Muscle layer of colon (tissue), 2 donors: ENCODE data around the gene A4GALT.

Experiments
- H3K27ac ChIP-seq: one replicate; pipeline ENCODE4 v1.7.0; 2013; ENCODE audit warnings: low read depth, mild to moderate bottlenecking, low read length, moderate library complexity
- H3K27me3 ChIP-seq, 2 donors: one replicate each; pipeline ENCODE4 v1.7.0; 2013; ENCODE audit warnings: low read length in 2 of 2, mild to moderate bottlenecking in 2 of 2; ENCODE audit not compliant: insufficient read depth in 2 of 2, control insufficient read depth in 1 of 2
- H3K36me3 ChIP-seq: one replicate; pipeline ENCODE4 v1.7.0; 2013; ENCODE audit warnings: mild to moderate bottlenecking, low read length; ENCODE audit not compliant: insufficient read depth
- H3K4me1 ChIP-seq: one replicate; pipeline ENCODE4 v1.7.0; 2013; ENCODE audit warnings: mild to moderate bottlenecking, low read length; ENCODE audit not compliant: insufficient read depth
- H3K4me3 ChIP-seq, 2 donors: one replicate each; pipeline ENCODE4 v1.7.0; 2013; ENCODE audit warnings: low read length in 2 of 2, low read depth in 1 of 2, mild to moderate bottlenecking in 1 of 2, moderate library complexity in 1 of 2
- H3K9ac ChIP-seq: one replicate; pipeline ENCODE4 v1.7.0; 2013; ENCODE audit warnings: low read length
- H3K9me3 ChIP-seq: one replicate; pipeline ENCODE4 v1.7.0; 2013; ENCODE audit warnings: mild to moderate bottlenecking, low read length
- donor health status: abdominal sarcoma.
- donor health status: Adenocarcinoma of cecum.

The A4GALT gene

DNA sequence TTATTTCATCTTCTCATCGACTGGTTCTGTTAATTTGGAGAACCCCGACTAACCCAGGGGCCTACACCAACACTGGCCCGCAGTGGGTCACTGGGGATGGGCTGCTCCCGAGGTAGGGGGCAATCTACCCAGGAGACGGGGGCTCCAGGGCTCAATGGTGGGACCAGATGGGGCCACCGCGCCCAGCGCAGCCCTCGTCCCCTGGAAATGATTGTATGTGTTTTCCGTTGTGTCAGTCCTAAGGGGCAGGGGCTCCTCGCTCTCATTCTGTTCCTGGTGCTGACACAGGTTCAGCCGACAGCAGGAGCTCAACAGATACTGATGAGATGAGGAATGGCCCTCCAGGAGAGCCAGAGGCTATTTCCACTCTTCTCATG, 20.7 kb downstream of the A4GALT start:
- H3K36me3 ChIP-seq: peaks cover 5% of the 10 kb centered on the region
- H3K4me3 ChIP-seq: no peak overlapping the region
- H3K9ac ChIP-seq: peak overlapping the region; percentile 22
- peaks cover 43% of the 10 kb centered on the region for H3K4me1 ChIP-seq
- no peaks in the 10 kb centered on the region for H3K27me3 ChIP-seq
- peak overlapping the region; percentile 70 for H3K27ac ChIP-seq
- H3K9me3 ChIP-seq: no peaks in the 10 kb centered on the region

DNA sequence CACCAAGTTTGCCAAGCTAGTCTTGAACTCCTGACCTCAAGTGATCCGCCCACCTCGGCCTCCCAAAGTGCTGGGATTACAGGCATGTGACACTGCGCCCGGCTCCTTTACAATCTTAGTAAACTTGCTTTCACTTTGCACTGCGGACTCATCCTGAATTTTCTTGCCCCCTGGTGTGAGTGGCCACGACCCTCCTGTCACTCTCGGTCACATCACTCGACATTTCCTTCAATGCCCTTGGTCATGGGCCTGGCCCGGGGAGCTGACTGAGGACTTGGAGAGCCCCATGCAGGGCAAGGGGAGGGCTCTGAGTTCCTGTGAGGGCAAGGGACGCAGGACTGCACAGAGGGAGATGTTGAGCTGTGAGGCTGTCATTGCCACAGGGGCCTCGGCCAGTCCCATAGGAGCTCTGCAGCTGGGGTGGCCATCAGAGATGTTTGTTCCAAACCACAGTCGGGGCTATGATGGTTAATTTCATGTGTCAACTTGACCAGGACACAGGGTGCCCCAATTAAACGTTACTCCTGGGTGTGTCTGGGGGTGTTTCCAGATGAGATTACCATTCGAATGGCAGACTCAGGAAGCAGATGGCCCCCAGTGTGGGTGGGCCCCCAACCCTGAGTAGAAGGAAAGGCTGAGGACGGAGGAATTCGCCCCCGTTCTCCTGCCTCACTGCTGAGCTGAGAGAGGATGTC, 21.2 kb downstream of the A4GALT start:
- Histone ChIP-seq H3K9ac (peak overlapping the region; percentile 22), H3K4me3 (peak overlapping the region in 1 of 2 donors; percentile 28), H3K27me3 (no peaks in the 10 kb centered on the region), H3K36me3 (peaks cover 10% of the 10 kb centered on the region), H3K9me3 (no peaks in the 10 kb centered on the region), H3K4me1 (peaks cover 47% of the 10 kb centered on the region), H3K27ac (peak overlapping the region; percentile 70)

DNA sequence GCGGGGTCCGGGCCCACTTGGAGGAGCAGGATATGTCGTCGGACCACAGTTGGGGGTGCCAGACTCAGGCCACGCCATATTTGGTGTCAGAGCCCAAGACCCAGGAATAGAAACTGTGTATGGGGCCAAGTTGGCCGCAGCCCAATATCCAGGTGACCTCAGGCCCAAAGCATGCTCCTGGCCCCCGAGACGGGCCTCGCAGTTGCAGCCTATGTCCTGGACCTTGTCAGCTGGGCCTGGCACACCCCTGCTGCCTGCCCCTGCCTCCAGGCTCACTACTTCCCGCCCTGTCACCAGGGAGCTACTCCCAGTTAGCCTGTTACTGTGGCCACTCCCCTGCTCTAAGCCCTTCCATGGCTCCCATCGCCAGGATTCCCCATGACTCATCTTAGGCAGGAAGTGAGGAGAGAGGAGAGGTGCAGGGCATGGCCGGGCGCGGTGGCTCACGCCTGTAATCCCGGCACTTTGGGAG, 23.1 kb downstream of the A4GALT start:
- H3K27ac ChIP-seq: peak overlapping the region; percentile 80
- peaks cover 37% of the 10 kb centered on the region for H3K4me1 ChIP-seq
- H3K27me3 ChIP-seq: no peaks in the 10 kb centered on the region
- no peak overlapping the region for H3K4me3 ChIP-seq
- H3K9me3 ChIP-seq: no peaks in the 10 kb centered on the region
- H3K36me3 ChIP-seq: peaks cover 16% of the 10 kb centered on the region
- no peak overlapping the region for H3K9ac ChIP-seq

GRCh38 chr22:42696331-42696967, 24.2 kb downstream of the A4GALT start:
- Histone ChIP-seq H3K9me3 (no peaks in the 10 kb centered on the region), H3K4me3 (no peak overlapping the region), H3K27ac (peak overlapping the region; percentile 80), H3K27me3 (no peaks in the 10 kb centered on the region), H3K9ac (no peak overlapping the region), H3K4me1 (peaks cover 43% of the 10 kb centered on the region), H3K36me3 (peaks cover 16% of the 10 kb centered on the region)

DNA sequence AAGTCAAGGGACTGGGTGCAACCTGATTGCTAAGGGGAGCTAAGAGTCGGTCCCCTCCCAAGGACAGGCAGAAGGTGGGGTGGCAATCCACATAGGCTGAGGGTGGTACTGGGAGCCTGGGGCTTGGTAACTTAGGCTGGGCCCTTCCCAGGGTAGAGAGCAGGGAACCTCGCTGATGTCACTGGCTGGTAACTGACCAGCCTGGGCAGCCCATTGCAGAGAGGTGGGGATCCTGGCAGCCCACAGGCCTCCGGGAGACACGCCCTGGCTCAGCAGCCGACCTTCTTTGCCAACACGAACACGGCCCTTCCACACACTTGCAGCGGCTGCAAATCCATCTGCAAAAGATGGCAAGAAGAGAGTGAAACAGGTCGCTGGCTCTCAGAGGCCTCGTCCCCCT, 25.4 kb downstream of the A4GALT start:
- no peaks in the 10 kb centered on the region for H3K27me3 ChIP-seq
- no peaks in the 10 kb centered on the region for H3K9me3 ChIP-seq
- H3K4me3 ChIP-seq: no peak overlapping the region
- H3K36me3 ChIP-seq: peaks cover 16% of the 10 kb centered on the region
- no peak overlapping the region for H3K9ac ChIP-seq
- peak overlapping the region; percentile 52 for H3K27ac ChIP-seq
- H3K4me1 ChIP-seq: peaks cover 43% of the 10 kb centered on the region

DNA sequence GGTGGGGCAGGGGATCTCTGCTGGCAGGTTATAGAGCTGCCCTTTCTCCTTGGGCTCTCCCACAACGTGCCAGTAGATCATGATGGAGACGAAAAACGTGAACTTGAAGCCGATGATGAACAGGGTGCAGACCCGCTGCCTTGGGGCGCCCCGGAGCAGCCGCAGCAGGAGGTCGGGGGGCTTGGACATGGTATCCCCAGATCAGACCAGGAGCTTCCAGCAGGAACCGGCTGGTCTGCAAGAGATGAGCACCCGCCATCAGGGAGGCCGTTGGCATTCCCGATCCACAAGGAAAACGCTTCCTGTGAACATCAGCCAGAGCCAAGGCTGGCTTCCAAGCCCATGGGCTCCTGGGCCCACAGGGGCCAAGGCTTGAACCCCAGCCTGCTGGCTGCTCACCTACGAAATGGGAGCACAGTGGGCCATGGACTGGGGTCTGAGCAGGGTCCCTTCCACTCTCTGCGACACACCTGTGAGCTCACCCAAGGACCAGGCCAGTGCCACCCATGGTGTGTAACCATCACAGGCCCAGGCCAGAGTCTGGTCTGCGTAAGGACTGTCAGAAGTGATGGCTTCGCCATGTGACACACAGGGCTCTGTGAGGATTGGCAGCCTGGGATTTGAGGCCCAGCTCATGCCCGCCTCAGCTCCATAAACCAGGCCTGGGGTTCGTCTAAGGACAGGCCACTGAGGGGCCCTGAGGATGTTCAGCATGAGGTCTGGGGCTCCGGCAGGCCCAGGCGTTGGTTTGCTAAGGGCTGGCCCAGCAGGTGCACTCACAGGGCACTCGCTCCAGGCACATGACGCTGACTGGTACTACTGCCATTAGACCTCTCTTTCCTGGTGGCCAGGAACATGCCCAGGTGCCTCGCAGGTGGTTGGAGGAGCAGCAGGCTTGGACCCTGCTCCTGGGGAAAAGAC, 26.6 kb downstream of the A4GALT start:
- Histone ChIP-seq H3K36me3 (peaks cover 20% of the 10 kb centered on the region), H3K27ac (no peak overlapping the region), H3K27me3 (no peaks in the 10 kb centered on the region), H3K4me3 (no peak overlapping the region), H3K9ac (no peak overlapping the region), H3K4me1 (peaks cover 52% of the 10 kb centered on the region), H3K9me3 (no peaks in the 10 kb centered on the region)

- Histone ChIP-seq H3K9me3 (no peaks in the 10 kb centered on the region), H3K36me3 (peaks cover 20% of the 10 kb centered on the region), H3K27me3 (no peaks in the 10 kb centered on the region), H3K4me3 (no peak overlapping the region), H3K27ac (no peak overlapping the region), H3K9ac (no peak overlapping the region), H3K4me1 (peaks cover 54% of the 10 kb centered on the region)
Observed at GRCh38 chr22:42693055-42693762, 27.5 kb downstream of the A4GALT start.

- no peak overlapping the region for H3K9ac ChIP-seq
- no peaks in the 10 kb centered on the region for H3K9me3 ChIP-seq
- H3K4me3 ChIP-seq: no peak overlapping the region
- peak overlapping the region; percentile 19 for H3K27ac ChIP-seq
- no peaks in the 10 kb centered on the region for H3K27me3 ChIP-seq
- H3K4me1 ChIP-seq: peaks cover 54% of the 10 kb centered on the region
- H3K36me3 ChIP-seq: peaks cover 20% of the 10 kb centered on the region
Observed at GRCh38 chr22:42692239-42693054, 28.2 kb downstream of the A4GALT start.

- Histone ChIP-seq H3K4me3 (no peak overlapping the region), H3K4me1 (peaks cover 56% of the 10 kb centered on the region), H3K9me3 (no peaks in the 10 kb centered on the region), H3K9ac (no peak overlapping the region), H3K36me3 (peaks cover 20% of the 10 kb centered on the region), H3K27me3 (no peaks in the 10 kb centered on the region), H3K27ac (peak overlapping the region; percentile 80)
Observed at GRCh38 chr22:42691440-42691839, 29.2 kb downstream of the A4GALT start.
